Kidney (tissue), 14 donors: ENCODE data around the gene NUBP2. TPM values are rescaled to one million over a fixed set of nuclear protein-coding genes. Genes with fewer than 3 reads are reported as not detected.

Experiments
- DNase-seq, 5 donors: peaks; one replicate each; pipeline ENCODE4 v3.0.0-alpha.2; 2013 to 2020
- FAIRE-seq: peaks from 2 replicates; lab custom pipeline; 2012; peaks lifted over from hg19 to GRCh38; lab: Jason Lieb, UNC
- H3K27ac ChIP-seq, 2 donors: one replicate each; pipeline ENCODE4 v1.7.0; 2013; ENCODE audit warnings: low read depth in 2 of 2, low read length in 2 of 2, inconsistent platforms in 1 of 2
- H3K27me3 ChIP-seq: one replicate; pipeline ENCODE4 v1.7.1; 2013; ENCODE audit warnings: low read length, inconsistent platforms; ENCODE audit not compliant: control insufficient read depth, insufficient read depth
- H3K36me3 ChIP-seq, 3 donors: one replicate each; pipeline versions ENCODE4 v1.7.0 to v1.7.1; 2013; ENCODE audit warnings: low read length in 3 of 3, control low read depth in 1 of 3, inconsistent platforms in 1 of 3; ENCODE audit not compliant: insufficient read depth in 3 of 3, control insufficient read depth in 2 of 3
- H3K4me1 ChIP-seq, 3 donors: one replicate each; pipeline versions ENCODE4 v1.7.0 to v1.7.1; 2013; ENCODE audit warnings: low read length in 3 of 3, inconsistent platforms in 1 of 3, low read depth in 1 of 3; ENCODE audit not compliant: control insufficient read depth in 2 of 3, insufficient read depth in 2 of 3
- H3K4me3 ChIP-seq, 3 donors: one replicate each; pipeline versions ENCODE4 v1.7.0 to v1.8.1; 2013; ENCODE audit warnings: low read length in 3 of 3, control low read depth in 1 of 3, inconsistent platforms in 1 of 3
- H3K9ac ChIP-seq, 3 donors: one replicate each; pipeline versions ENCODE4 v1.7.0 to v1.7.1; 2013; ENCODE audit warnings: low read length in 3 of 3, control low read depth in 1 of 3, inconsistent platforms in 1 of 3
- H3K9me3 ChIP-seq, 3 donors: one replicate each; pipeline versions ENCODE4 v1.7.0 to v1.7.1; 2013; ENCODE audit warnings: low read length in 3 of 3, control low read depth in 1 of 3, inconsistent platforms in 1 of 3; ENCODE audit not compliant: control insufficient read depth in 2 of 3, insufficient read depth in 1 of 3
- intact Hi-C: fragments of 100-400 bp; cut with DNase I; formaldehyde crosslinking; loops from one replicate; pipeline ENCODE4 v1.11.1; 2022
- polyA plus RNA-seq: library from polyadenylated mRNA; stranded (reverse); fragments of 350-450 nt; fragmentation: Illumina TruSeq; extraction: RNeasy Lipid Tissue Mini Kit (QIAGEN cat#74804); gene quantifications from one replicate; pipeline ENCODE4 v1.2.3, GENCODE V29; 2014; ENCODE audit warnings: low read depth, low replicate concordance; ENCODE audit not compliant: insufficient read depth
- total RNA-seq: library from RNA; stranded (reverse); fragmentation: NEBNext Ultra II Directional; extraction: Animal tissue kit (Norgen Biotek cat#: 25700); gene quantifications from one replicate; pipeline ENCODE4 v1.2.1, GENCODE V29; 2021
- TF ChIP-seq, protein P1 (sequence below): IDR thresholded peaks from 3 replicates; pipeline ENCODE4 v1.5.1; 2012; ENCODE audit warnings: mild to moderate bottlenecking, moderate library complexity, borderline replicate concordance; ENCODE audit not compliant: insufficient read depth; ENCODE audit errors: extremely low read depth
- donor health status: control.
- donor health status: control.
- donor health status: control.
- donor health status: control.
- donor health status: control.
- donor health status: DM: yes; HTN: yes; CAD: no.
- donor health status: Normal renal cell carcinoma (clear cell type).

Gene NUBP2
- total and polyA plus RNA-seq, 2 donors from 2014 or later: 42.8 to 71.1 TPM

DNA sequence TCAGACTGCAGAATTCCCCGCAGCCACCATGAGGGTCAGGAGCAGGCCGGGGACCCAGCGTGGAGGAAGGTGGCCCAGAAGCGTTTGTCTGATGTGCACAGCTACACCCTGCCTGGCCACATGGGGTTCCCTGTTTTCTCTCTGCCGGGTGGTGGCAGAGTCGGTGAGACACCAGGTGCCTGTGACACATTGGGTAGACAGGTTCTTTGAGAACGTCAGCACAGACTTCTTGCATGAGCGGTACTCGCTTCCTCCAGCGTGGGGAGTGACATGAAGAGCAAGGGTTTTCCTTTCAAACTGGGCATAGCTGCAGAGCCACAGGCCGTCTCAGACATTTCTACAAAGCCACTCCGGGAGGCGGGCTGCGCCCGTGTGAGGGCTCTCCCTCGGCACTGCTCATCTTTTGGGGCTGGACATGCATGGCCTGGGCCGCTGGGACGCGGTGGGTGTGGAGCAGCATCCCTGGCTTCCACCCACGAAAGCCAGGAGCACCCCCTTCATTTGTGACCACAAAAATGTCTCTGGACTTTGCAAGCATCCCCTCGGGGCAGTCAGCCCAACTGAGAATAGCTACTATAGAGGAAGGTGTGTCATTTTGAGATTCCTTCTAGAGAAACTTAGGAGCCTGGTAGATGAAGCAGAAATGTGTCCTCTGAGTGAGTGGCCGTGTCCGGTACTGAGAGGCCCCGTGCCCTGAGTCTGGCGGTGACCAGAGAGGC is 37.4 kb upstream of the NUBP2 start:
- FAIRE-seq: no peak
- intact Hi-C loops: no loop called here
- Histone ChIP-seq H3K4me1 (no peaks in the 10 kb centered on the region), H3K9ac (no peak overlapping the region), H3K9me3 (no peaks in the 10 kb centered on the region), H3K27ac (no peak overlapping the region), H3K27me3 (no peaks in the 10 kb centered on the region), H3K36me3 (peaks cover 2 to 35% (median 24%) of the 10 kb centered on the region in 3 donors), H3K4me3 (no peak overlapping the region)
- no peak for DNase-seq
- TF ChIP-seq, protein P1, sequence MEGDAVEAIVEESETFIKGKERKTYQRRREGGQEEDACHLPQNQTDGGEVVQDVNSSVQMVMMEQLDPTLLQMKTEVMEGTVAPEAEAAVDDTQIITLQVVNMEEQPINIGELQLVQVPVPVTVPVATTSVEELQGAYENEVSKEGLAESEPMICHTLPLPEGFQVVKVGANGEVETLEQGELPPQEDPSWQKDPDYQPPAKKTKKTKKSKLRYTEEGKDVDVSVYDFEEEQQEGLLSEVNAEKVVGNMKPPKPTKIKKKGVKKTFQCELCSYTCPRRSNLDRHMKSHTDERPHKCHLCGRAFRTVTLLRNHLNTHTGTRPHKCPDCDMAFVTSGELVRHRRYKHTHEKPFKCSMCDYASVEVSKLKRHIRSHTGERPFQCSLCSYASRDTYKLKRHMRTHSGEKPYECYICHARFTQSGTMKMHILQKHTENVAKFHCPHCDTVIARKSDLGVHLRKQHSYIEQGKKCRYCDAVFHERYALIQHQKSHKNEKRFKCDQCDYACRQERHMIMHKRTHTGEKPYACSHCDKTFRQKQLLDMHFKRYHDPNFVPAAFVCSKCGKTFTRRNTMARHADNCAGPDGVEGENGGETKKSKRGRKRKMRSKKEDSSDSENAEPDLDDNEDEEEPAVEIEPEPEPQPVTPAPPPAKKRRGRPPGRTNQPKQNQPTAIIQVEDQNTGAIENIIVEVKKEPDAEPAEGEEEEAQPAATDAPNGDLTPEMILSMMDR: no peak

DNA sequence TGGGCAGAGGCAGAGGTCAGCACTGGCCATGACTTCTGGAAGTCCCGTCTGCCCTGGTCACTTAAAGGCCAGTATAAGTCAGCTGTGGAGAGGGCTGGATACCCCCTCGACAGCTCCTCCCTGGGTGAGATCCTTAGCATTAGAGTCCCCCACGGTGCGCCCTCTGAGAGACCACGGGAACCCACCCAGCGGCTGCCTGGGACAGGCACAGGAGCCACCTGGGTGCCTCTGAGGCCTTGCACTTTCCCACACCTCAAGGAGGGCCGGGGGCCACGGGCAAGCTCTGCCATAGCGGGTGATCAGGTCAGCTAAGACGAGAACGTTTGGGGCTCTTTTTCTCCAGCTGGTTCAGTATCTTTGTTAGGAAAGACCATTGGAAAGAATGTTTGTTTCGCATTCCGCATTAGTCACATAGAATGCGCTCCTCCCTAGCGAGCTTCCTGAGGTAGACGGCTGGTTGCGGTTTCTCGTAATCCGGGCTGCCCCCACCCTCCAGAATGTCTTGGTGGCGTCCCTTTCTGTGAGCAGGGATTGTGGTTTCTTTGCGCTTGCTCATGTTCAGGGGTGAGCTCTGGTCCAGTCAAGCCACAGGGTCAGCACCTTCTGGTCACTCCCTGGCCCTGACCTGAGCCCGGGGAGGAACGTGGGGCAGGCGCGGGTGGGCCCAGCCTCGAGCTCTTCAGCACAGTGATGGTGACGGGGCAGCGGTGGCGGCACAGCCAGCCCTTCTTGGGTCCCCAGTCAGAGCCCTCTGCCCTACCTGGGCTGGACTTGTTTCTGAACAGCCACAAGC is 36.7 kb upstream of the NUBP2 start:
- intact Hi-C loops: no loop called here
- H3K27me3 ChIP-seq: no peaks in the 10 kb centered on the region
- no peak overlapping the region for H3K9ac ChIP-seq
- no peaks in the 10 kb centered on the region for H3K4me1 ChIP-seq
- no peak overlapping the region for H3K27ac ChIP-seq
- peaks cover 2 to 35% (median 21%) of the 10 kb centered on the region in 3 donors for H3K36me3 ChIP-seq
- FAIRE-seq (no peak), DNase-seq (no peak)
- no peak overlapping the region for H3K4me3 ChIP-seq
- TF ChIP-seq, protein P1: no peak
- H3K9me3 ChIP-seq: no peaks in the 10 kb centered on the region

DNA sequence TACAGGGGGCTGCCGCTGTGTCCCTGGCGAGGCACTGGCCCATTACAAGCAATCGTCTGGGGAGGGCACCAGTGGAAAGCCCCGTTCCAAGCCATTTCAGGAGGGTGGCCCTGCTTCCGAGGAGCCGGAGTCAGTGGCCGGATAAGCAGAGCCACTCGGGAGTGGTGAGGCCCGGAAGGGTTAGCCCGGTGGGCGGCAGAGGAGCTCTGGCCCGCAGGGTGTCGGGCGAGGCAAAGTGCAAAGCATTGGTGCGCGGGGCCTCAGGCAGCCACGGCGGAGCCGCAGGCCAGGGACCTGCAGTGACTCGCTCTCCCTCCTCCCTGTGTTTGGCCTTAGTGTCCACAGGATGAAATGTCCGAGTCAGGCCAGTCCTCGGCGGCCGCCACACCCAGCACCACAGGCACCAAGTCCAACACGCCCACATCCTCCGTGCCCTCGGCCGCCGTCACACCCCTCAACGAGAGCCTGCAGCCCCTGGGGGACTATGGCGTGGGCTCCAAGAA is 36.0 kb upstream of the NUBP2 start:
- no peak for DNase-seq
- Histone ChIP-seq H3K9me3 (no peaks in the 10 kb centered on the region), H3K4me1 (no peaks in the 10 kb centered on the region), H3K4me3 (no peak overlapping the region), H3K9ac (no peak overlapping the region), H3K36me3 (peaks cover 2 to 35% (median 22%) of the 10 kb centered on the region in 3 donors), H3K27me3 (no peaks in the 10 kb centered on the region), H3K27ac (no peak overlapping the region)
- FAIRE-seq: no peak
- TF ChIP-seq, protein P1: no peak
- intact Hi-C loops: no loop called here
